Upper lobe of left lung (tissue), 4 donors: ENCODE data around the gene NFS1.

Source experiments
- EP300 ChIP-seq, 4 donors: sonication (generic); formaldehyde crosslinking; IDR thresholded peaks; one replicate each; pipeline ENCODE4 v1.5.1; 2017; ENCODE audit warnings: antibody characterized with exemption in 4 of 4, control low read depth in 2 of 4
- TF ChIP-seq, protein P1 (sequence below), 6 experiments: fragments of 450-650 bp in 4 of 6; fragments of 200-600 bp in 2 of 6; sonication (generic) in 2 of 6; IDR thresholded peaks; one replicate each; pipeline ENCODE4 v1.5.1; 2016 to 2019; ENCODE audit warnings: antibody characterized with exemption in 6 of 6

DNA sequence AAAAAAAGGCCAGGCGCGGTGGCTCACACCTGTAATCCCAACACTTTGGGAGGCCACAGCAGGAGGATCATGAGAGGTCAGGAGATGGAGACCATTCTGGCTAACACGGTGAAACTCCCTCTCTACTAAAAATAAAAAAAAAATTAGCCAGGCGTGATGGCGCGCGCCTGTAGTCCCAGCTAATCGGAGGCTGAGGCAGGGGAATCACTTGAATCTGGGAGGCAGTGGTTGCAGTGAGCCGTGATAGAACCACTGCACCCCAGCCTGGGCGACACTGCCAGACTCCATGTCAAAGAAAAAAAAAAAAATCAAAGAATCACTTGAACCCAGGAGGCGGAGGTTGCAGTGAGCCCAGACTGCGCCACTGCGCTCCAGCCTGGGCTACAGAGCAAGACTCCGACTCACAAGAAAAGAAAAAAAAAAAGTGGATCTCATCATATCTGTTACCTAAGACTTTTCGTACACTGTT lies 38.7 kb upstream of the NFS1 start:
- TF ChIP-seq, protein P1, sequence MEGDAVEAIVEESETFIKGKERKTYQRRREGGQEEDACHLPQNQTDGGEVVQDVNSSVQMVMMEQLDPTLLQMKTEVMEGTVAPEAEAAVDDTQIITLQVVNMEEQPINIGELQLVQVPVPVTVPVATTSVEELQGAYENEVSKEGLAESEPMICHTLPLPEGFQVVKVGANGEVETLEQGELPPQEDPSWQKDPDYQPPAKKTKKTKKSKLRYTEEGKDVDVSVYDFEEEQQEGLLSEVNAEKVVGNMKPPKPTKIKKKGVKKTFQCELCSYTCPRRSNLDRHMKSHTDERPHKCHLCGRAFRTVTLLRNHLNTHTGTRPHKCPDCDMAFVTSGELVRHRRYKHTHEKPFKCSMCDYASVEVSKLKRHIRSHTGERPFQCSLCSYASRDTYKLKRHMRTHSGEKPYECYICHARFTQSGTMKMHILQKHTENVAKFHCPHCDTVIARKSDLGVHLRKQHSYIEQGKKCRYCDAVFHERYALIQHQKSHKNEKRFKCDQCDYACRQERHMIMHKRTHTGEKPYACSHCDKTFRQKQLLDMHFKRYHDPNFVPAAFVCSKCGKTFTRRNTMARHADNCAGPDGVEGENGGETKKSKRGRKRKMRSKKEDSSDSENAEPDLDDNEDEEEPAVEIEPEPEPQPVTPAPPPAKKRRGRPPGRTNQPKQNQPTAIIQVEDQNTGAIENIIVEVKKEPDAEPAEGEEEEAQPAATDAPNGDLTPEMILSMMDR (IDR thresholded peaks at IDR 0.05) = no peak
- TF ChIP-seq EP300 (IDR thresholded peaks at IDR 0.05) = no peak
